ENCODE data around the gene BEND6.

DNA sequence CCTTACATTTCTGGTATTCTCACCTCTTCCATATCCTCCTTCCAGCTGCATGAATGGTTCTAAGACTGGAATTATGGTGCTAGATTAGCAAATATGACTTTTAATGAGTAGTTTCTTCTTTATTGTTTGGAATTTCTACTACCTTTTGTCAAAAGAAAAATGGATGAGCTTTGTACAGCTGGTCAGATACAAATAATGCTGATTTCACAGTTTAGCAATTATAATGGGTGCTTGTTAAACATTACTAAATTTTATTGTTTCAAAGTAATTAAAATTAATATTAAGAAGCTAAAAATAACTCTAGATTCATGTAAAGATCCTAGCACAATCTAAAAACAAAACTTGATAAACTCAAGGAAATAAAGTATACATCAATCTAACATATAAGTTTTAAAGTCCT lies 32.3 kb upstream of the BEND6 start:
- TF ChIP-seq, protein P1, sequence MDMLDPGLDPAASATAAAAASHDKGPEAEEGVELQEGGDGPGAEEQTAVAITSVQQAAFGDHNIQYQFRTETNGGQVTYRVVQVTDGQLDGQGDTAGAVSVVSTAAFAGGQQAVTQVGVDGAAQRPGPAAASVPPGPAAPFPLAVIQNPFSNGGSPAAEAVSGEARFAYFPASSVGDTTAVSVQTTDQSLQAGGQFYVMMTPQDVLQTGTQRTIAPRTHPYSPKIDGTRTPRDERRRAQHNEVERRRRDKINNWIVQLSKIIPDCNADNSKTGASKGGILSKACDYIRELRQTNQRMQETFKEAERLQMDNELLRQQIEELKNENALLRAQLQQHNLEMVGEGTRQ (IDR thresholded peaks at IDR 0.05; ENCODE audit: borderline replicate concordance, low read depth, low read length) = no peak
- no peak for TF ChIP-seq FOXJ3 (CRISPR knock-in tag; IDR thresholded peaks at IDR 0.05)
